GOT3 (cell line): ENCODE results near the gene APOC1.

Source experiments
- DNase-seq: peaks from one replicate; lab custom pipeline; 2025; ENCODE audit warnings: mixed read lengths; lab: John Stamatoyannopoulos, UW

The APOC1 gene

GRCh38 chr19:44955505-44956439 is 41.4 kb downstream of the APOC1 start:
- DNase-seq: no peak

GRCh38 chr19:44957526-44957925 is 43.1 kb downstream of the APOC1 start:
- DNase-seq: no peak

GRCh38 chr19:44958090-44958489 is 43.7 kb downstream of the APOC1 start:
- no peak for DNase-seq

- DNase-seq: no peak
These were observed 45.3 kb downstream of the APOC1 start for GRCh38 chr19:44959691-44960090.

- no peak for DNase-seq
These were observed 46.7 kb downstream of the APOC1 start for GRCh38 chr19:44960906-44961728.

- DNase-seq: no peak
These were observed 47.4 kb downstream of the APOC1 start for GRCh38 chr19:44961821-44962220.

- no peak for DNase-seq
These were observed 53.7 kb downstream of the APOC1 start for GRCh38 chr19:44968118-44968517.

GRCh38 chr19:44968670-44969069 is 54.3 kb downstream of the APOC1 start:
- no peak for DNase-seq
